Testis (tissue), 3 donors: Measurements from ENCODE around the gene STOX2. TPM values are rescaled to one million over a fixed set of nuclear protein-coding genes. Genes with fewer than 3 reads are reported as not detected.
A peak's percentile ranks its signal among the peaks of the same experiment; 100 is the strongest.

ENCODE experiments used
- DNase-seq: peaks from one replicate; pipeline ENCODE4 v3.0.0-alpha.2; 2019
- H3K27ac ChIP-seq, 2 donors: fragments of 200-600 bp; sonication (generic); one replicate each; pipeline ENCODE4 v1.5.1; 2019
- H3K27me3 ChIP-seq: fragments of 200-600 bp; sonication (generic); one replicate; pipeline ENCODE4 v1.5.1; 2019
- H3K36me3 ChIP-seq: fragments of 200-600 bp; sonication (generic); one replicate; pipeline ENCODE4 v1.5.1; 2017; ENCODE audit warnings: low read depth; ENCODE audit errors: missing control alignments
- H3K4me1 ChIP-seq: fragments of 200-600 bp; sonication (generic); one replicate; pipeline ENCODE4 v1.5.1; 2019
- H3K4me3 ChIP-seq, 2 donors: fragments of 200-600 bp; sonication (generic); one replicate each; pipeline ENCODE4 v1.5.1; 2017 to 2019
- H3K9me3 ChIP-seq: fragments of 200-600 bp; sonication (generic); one replicate; pipeline ENCODE4 v1.5.1; 2017
- POLR2A ChIP-seq: fragments of 450-650 bp; IDR thresholded peaks from one replicate; pipeline ENCODE4 v1.6.1; 2017; ENCODE audit warnings: antibody characterized with exemption, mild to moderate bottlenecking, moderate library complexity
- WGBS, 2 donors: methylation state at CpG; one replicate each; pipeline ENCODE4 v1.1.5; 2018; 5-methylcytosine and 5-hydroxymethylcytosine counted together
- intact Hi-C: fragments of 100-400 bp; cut with DNase I; formaldehyde crosslinking; loops from one replicate; pipeline ENCODE4 v1.15.1; 2023; ENCODE audit warnings: low total_unique reads
- polyA plus RNA-seq: library from polyadenylated mRNA; stranded (reverse); fragments of 350-450 nt; fragmentation: Illumina TruSeq; extraction: RNeasy Lipid Tissue Mini Kit (QIAGEN cat#74804); gene quantifications from one replicate; pipeline ENCODE4 v1.2.3, GENCODE V29; 2014; ENCODE audit warnings: low read depth, low replicate concordance; ENCODE audit not compliant: insufficient read depth
- total RNA-seq, 2 donors: library from RNA; depleted of rRNA; stranded (reverse); fragments of >200 nt; gene quantifications; one replicate each; pipeline ENCODE4 v1.2.3, GENCODE V29; 2016
- TF ChIP-seq, protein P1 (sequence below), 3 experiments: fragments of 450-650 bp in 2 of 3; fragments of 200-600 bp in 1 of 3; sonication (generic) in 1 of 3; IDR thresholded peaks; one replicate each; pipeline ENCODE4 v1.5.1; 2016 to 2019; ENCODE audit warnings: antibody characterized with exemption in 3 of 3, mild to moderate bottlenecking in 2 of 3, moderate library complexity in 1 of 3

The STOX2 gene
- total and polyA plus RNA-seq, 3 donors from 2014 or later: 5.8 to 17.7 (median 15.2) TPM

DNA sequence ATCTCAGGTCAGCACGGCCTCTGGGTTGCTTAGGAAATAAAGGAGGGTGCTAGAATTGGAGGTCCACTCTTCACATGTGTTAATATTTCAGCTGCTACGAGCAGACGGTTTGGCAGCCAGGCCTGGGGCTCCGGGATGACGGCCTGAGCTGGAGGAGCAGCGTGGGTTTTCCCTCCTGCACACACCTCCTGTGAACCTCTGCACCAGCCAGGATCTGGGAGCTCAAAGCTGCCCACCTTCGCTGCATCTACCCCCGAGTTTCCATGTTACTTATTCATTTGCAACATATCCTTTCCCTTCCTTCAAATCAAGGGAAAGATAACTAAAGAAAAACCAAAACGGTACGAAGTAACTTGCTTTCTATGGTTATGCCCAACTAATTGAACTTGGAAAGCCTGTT is 13.6 kb downstream of the STOX2 start:
- Histone ChIP-seq H3K9me3 (no peaks in the 10 kb centered on the region), H3K4me1 (no peaks in the 10 kb centered on the region), H3K4me3 (no peak overlapping the region), H3K27ac (no peak overlapping the region), H3K36me3 (no peaks in the 10 kb centered on the region), H3K27me3 (no peaks in the 10 kb centered on the region)
- TF ChIP-seq POLR2A: no peak
- TF ChIP-seq, protein P1, sequence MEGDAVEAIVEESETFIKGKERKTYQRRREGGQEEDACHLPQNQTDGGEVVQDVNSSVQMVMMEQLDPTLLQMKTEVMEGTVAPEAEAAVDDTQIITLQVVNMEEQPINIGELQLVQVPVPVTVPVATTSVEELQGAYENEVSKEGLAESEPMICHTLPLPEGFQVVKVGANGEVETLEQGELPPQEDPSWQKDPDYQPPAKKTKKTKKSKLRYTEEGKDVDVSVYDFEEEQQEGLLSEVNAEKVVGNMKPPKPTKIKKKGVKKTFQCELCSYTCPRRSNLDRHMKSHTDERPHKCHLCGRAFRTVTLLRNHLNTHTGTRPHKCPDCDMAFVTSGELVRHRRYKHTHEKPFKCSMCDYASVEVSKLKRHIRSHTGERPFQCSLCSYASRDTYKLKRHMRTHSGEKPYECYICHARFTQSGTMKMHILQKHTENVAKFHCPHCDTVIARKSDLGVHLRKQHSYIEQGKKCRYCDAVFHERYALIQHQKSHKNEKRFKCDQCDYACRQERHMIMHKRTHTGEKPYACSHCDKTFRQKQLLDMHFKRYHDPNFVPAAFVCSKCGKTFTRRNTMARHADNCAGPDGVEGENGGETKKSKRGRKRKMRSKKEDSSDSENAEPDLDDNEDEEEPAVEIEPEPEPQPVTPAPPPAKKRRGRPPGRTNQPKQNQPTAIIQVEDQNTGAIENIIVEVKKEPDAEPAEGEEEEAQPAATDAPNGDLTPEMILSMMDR (IDR thresholded peaks at IDR 0.05): no peak
- intact Hi-C loops: no loop called here
- WGBS, 2 donors: 50 to 87% methylated on average over 10 of the region's 10 CpGs
- DNase-seq: no peak

DNA sequence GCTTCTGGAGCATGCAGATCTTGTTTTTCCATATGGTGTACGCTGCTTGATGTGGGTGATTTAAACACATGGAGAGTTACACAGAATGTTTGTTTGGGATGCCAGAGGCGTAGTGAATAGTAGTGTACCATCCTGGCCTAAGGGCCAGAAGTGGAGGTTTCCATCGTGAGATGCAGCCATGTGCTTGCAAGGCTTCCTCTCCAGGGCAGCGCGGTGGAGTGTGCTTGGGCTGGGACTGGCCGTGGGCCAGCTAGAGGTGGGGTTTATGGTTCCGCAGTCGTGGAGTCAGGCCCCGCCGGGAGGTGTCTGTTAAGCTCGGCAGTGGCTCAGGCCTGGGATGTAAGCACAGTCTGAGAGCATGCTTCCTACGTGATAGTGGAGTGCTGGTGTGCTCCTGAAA is 14.0 kb downstream of the STOX2 start:
- WGBS, 2 donors: 67 to 85% methylated on average over 6 to 12 of the region's 12 CpGs
- no peak overlapping the region for H3K4me3 ChIP-seq
- intact Hi-C loops: no loop called here
- TF ChIP-seq, protein P1 (IDR thresholded peaks at IDR 0.05): no peak
- TF ChIP-seq POLR2A: no peak
- H3K36me3 ChIP-seq: no peaks in the 10 kb centered on the region
- H3K9me3 ChIP-seq: no peaks in the 10 kb centered on the region
- DNase-seq: peak; percentile 19
- H3K4me1 ChIP-seq: no peaks in the 10 kb centered on the region
- H3K27ac ChIP-seq: no peak overlapping the region
- no peaks in the 10 kb centered on the region for H3K27me3 ChIP-seq

DNA sequence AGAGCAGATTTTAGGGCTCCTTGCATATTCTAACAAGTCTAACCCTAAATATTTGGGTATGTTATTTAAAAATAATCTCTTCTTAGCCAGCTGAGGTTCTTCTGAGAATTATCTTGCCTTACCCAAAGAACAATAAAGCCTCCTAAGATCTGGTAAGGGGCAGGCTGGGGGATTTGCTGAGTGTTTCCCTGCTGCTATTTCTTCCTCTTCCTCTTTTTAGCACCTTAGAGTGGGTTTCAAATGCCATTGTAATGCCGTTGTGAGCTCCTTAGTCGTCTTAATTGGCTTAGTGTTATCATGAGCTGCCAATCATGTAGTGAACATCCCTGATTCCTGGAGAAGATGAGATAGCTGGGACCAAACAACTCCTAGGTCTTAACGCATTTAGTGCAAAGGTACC is 15.4 kb downstream of the STOX2 start:
- 54 to 61% methylated on average over 3 of the region's 3 CpGs for WGBS, 2 donors

DNA sequence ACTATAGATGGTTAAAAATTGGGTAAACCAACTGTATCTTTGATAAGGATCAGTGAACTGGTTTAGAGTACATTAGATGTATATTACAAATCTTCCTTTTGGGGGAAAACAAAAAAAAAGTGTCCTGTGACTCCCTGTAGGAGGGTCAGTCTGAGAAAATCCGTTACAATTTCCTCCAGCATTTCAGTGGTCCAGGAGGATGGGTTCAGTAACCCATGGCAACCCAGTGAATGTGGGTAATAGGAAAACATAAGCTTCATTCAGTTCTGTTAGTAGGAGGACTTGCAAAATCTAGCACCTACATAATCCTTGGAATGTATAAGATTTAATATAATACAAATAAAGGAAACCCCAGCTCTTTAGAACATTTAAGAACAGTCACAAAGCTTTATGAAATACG is 16.2 kb downstream of the STOX2 start:
- Histone ChIP-seq H3K4me1 (no peaks in the 10 kb centered on the region), H3K9me3 (no peaks in the 10 kb centered on the region), H3K27ac (no peak overlapping the region), H3K36me3 (no peaks in the 10 kb centered on the region), H3K27me3 (no peaks in the 10 kb centered on the region), H3K4me3 (no peak overlapping the region)
- 85 to 88% methylated on average over 2 of the region's 2 CpGs for WGBS, 2 donors
- no peak for TF ChIP-seq POLR2A
- no peak for DNase-seq
- intact Hi-C loops: no loop called here

More for the DNA sequence above, 15.4 kb downstream of the STOX2 start:
- Histone ChIP-seq H3K27me3 (no peaks in the 10 kb centered on the region), H3K4me1 (no peaks in the 10 kb centered on the region), H3K36me3 (no peaks in the 10 kb centered on the region), H3K27ac (no peak overlapping the region), H3K9me3 (no peaks in the 10 kb centered on the region), H3K4me3 (no peak overlapping the region)
- TF ChIP-seq, protein P1 (IDR thresholded peaks at IDR 0.05): no peak
- no peak for TF ChIP-seq POLR2A
- DNase-seq: no peak
- intact Hi-C loops: no loop called here

DNA sequence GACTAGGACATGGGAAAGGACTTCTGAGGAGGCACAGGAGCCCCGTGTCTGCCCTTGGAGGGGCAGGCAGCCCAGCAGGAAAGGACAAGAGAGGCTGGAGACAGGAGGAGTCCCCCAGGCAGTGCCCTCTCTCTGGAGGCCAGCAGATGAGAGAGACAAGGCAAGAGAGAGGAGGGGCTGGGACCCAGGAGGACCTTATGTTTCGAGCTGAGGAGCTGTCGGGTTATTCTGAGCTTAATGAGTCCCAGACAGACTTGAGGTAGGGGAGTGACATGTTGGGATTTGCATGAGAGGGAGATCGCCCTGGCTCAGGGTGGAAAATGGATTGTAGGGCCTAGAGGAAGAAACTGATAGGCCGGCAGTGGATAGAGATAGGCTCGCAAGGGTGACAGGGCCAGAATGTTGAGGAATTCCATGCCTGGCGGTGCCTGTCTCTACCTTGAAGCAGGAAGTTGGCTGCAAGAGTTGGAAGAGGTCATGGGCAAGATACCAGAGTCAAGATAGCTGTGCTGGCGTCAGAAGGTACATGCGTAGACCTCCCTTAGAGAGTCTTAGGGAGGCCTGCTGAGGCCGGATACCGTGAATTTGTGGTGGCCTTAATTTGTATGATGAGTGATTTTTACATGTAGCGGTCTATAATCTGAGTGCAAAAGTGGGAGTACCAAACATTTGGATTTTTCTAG is 19.4 kb downstream of the STOX2 start:
- no peaks in the 10 kb centered on the region for H3K36me3 ChIP-seq
- no peak for DNase-seq
- H3K27me3 ChIP-seq: no peaks in the 10 kb centered on the region
- H3K4me1 ChIP-seq: no peaks in the 10 kb centered on the region
- WGBS, 2 donors: 93 to 96% methylated on average over 12 of the region's 12 CpGs
- no peak overlapping the region for H3K4me3 ChIP-seq
- H3K27ac ChIP-seq: no peak overlapping the region
- intact Hi-C loops: no loop called here
- no peak for TF ChIP-seq POLR2A
- TF ChIP-seq, protein P1 (IDR thresholded peaks at IDR 0.05): no peak
- no peaks in the 10 kb centered on the region for H3K9me3 ChIP-seq
